Lung (tissue), 12 donors: Measurements from ENCODE around the gene KCTD18. TPM values are rescaled to one million over a fixed set of nuclear protein-coding genes. Genes with fewer than 3 reads are reported as not detected.

Experiments
- ATAC-seq: fragments of 200-7000 bp; cut with Tn5 transposase; one replicate; pipeline ENCODE4 v1.9.1; 2020; ENCODE audit warnings: moderate number of reproducible peaks; ENCODE audit not compliant: insufficient read depth, low FRiP score
- DNase-seq, 3 donors: peaks; one replicate each; pipeline ENCODE4 v3.0.0-alpha.2; 2013 to 2017
- H3K27ac ChIP-seq, 2 donors: one replicate each; pipeline ENCODE4 v1.5.1; 2013; ENCODE audit warnings: mild to moderate bottlenecking in 2 of 2, moderate library complexity in 2 of 2, control low read depth in 1 of 2, inconsistent platforms in 1 of 2, low read depth in 1 of 2, low read length in 1 of 2
- H3K27me3 ChIP-seq, 3 donors: one replicate each; pipeline ENCODE4 v1.5.1; 2013; ENCODE audit warnings: low read length in 2 of 3; ENCODE audit not compliant: control insufficient read depth in 3 of 3, insufficient read depth in 3 of 3
- H3K36me3 ChIP-seq, 4 donors: one replicate each; pipeline ENCODE4 v1.5.1; 2013; ENCODE audit warnings: low read length in 4 of 4, mild to moderate bottlenecking in 1 of 4, moderate library complexity in 1 of 4; ENCODE audit not compliant: control insufficient read depth in 4 of 4, insufficient read depth in 4 of 4
- H3K4me1 ChIP-seq, 5 donors: one replicate each; pipeline ENCODE4 v1.5.1; 2013; ENCODE audit warnings: low read length in 5 of 5, mild to moderate bottlenecking in 2 of 5, moderate library complexity in 1 of 5; ENCODE audit not compliant: control insufficient read depth in 5 of 5, insufficient read depth in 5 of 5
- H3K4me3 ChIP-seq: one replicate; pipeline ENCODE4 v1.5.1; 2013; ENCODE audit warnings: mild to moderate bottlenecking, control low read depth, moderate library complexity
- H3K9ac ChIP-seq, 2 donors: one replicate each; pipeline ENCODE4 v1.5.1; 2013; ENCODE audit warnings: low read length in 2 of 2, control low read depth in 1 of 2; ENCODE audit not compliant: insufficient read depth in 1 of 2
- H3K9me3 ChIP-seq, 4 donors: one replicate each; pipeline ENCODE4 v1.5.1; 2013; ENCODE audit warnings: low read length in 3 of 4, mild to moderate bottlenecking in 1 of 4, moderate library complexity in 1 of 4; ENCODE audit not compliant: control insufficient read depth in 4 of 4, insufficient read depth in 3 of 4
- CTCF ChIP-seq: IDR thresholded peaks from 2 replicates; pipeline ENCODE4 v1.5.1; 2012; ENCODE audit warnings: mild to moderate bottlenecking; ENCODE audit errors: control extremely low read depth, extremely low read depth
- WGBS, 2 donors: extraction: QIAGEN DNeasy Blood & Tissue Kit; methylation state at CpG; one replicate each; pipeline ENCODE4 v1.1.7; 2013; 5-methylcytosine and 5-hydroxymethylcytosine counted together
- polyA plus RNA-seq, 2 donors: library from polyadenylated mRNA; stranded (reverse); fragments of 200-250 nt; gene quantifications; one replicate each; pipeline ENCODE4 v1.2.1, GENCODE V29; 2013
- total RNA-seq, 2 donors: library from RNA; depleted of rRNA in 1 of 2; stranded (reverse); fragments of >200 nt in 1 of 2; gene quantifications; one replicate each; pipeline ENCODE4 v1.2.1, GENCODE V29; 2014 to 2021
- donor health status: control.
- donor health status: control.
- donor health status: Bipolar disorder and iron deficiency.
- donor health status: healthy.
- donor health status: DM: yes; HTN: yes; CAD: no.

The KCTD18 gene
- total and polyA plus RNA-seq, 4 donors = 6.8 to 21.6 (median 12.2) TPM

GRCh38 chr2:200534572-200534971 lies 24.7 kb upstream of the KCTD18 start:
- no peak for ATAC-seq
- no peak for DNase-seq
- no peaks in the 10 kb centered on the region for H3K4me1 ChIP-seq
- peaks cover 0 to 5% (median 0%) of the 10 kb centered on the region in 4 donors for H3K36me3 ChIP-seq
- H3K9ac ChIP-seq = no peak overlapping the region
- TF ChIP-seq CTCF = no peak
- H3K27ac ChIP-seq = no peak overlapping the region
- H3K4me3 ChIP-seq = no peak overlapping the region
- H3K9me3 ChIP-seq = no peaks in the 10 kb centered on the region
- H3K27me3 ChIP-seq = no peaks in the 10 kb centered on the region

GRCh38 chr2:200533754-200534153 lies 23.9 kb upstream of the KCTD18 start:
- H3K9me3 ChIP-seq = no peaks in the 10 kb centered on the region
- H3K27ac ChIP-seq = no peak overlapping the region
- H3K4me1 ChIP-seq = no peaks in the 10 kb centered on the region
- H3K36me3 ChIP-seq = peaks cover 0 to 5% (median 0%) of the 10 kb centered on the region in 4 donors
- no peak for DNase-seq
- whole genome bisulfite sequencing, 2 donors = 96 to 98% methylated on average over 2 of the region's 2 CpGs
- no peak for ATAC-seq
- no peaks in the 10 kb centered on the region for H3K27me3 ChIP-seq
- H3K4me3 ChIP-seq = no peak overlapping the region
- H3K9ac ChIP-seq = no peak overlapping the region
- no peak for TF ChIP-seq CTCF

GRCh38 chr2:200528228-200528627 lies 18.4 kb upstream of the KCTD18 start:
- ATAC-seq = no peak
- H3K27ac ChIP-seq = no peak overlapping the region
- peaks cover 0 to 15% (median 3%) of the 10 kb centered on the region in 5 donors for H3K4me1 ChIP-seq
- no peak overlapping the region for H3K4me3 ChIP-seq
- H3K9ac ChIP-seq = no peak overlapping the region
- 65 to 83% methylated on average over 3 of the region's 3 CpGs for WGBS, 2 donors
- DNase-seq = no peak
- peaks cover 0 to under 1% (median 0%) of the 10 kb centered on the region in 4 donors for H3K36me3 ChIP-seq
- H3K9me3 ChIP-seq = no peaks in the 10 kb centered on the region
- H3K27me3 ChIP-seq = peaks cover 0 to 7% (median 7%) of the 10 kb centered on the region in 3 donors
- TF ChIP-seq CTCF = no peak

GRCh38 chr2:200525882-200526651 lies 16.2 kb upstream of the KCTD18 start, which contains the start of gene SGO2:
Gene SGO2, plus strand, starts transcription at chr2:200526207. Its CDS starts 6,769 bp downstream, at chr2:200532976.
- DNase-seq (peak; percentile 95 to 98 (median 96)), ATAC-seq (peak; percentile 100)
- Histone ChIP-seq H3K4me1 (peaks cover 0 to 15% (median 3%) of the 10 kb centered on the region in 5 donors), H3K27ac (peak within 1 kb of the TSS; percentile 62 to 63), H3K27me3 (peaks cover 0 to 19% (median 13%) of the 10 kb centered on the region in 3 donors), H3K36me3 (no peaks in the 10 kb centered on the region), H3K9ac (peak within 1 kb of the TSS in 1 of 2 donors; percentile 79), H3K4me3 (peak within 1 kb of the TSS; percentile 90), H3K9me3 (no peaks in the 10 kb centered on the region)
- 0% methylated on average over 55 to 56 of the region's 56 CpGs for WGBS, 2 donors
- no peak for TF ChIP-seq CTCF
